ENCODE measurements around the gene UNKL.

UNKL gene

GRCh38 chr16:1408171-1408837, 6.2 kb downstream of the UNKL start:
- in situ Hi-C loops (cut with HindIII; ENCODE audit: low sequenced_read_pairs), result no loop called here

GRCh38 chr16:1407753-1408152, 6.8 kb downstream of the UNKL start:
- in situ Hi-C loops (cut with HindIII; ENCODE audit: low sequenced_read_pairs), result no loop called here

GRCh38 chr16:1403733-1404132, 10.8 kb downstream of the UNKL start:
- in situ Hi-C loops (cut with HindIII; ENCODE audit: low sequenced_read_pairs), result no loop called here

GRCh38 chr16:1403036-1403435, 11.5 kb downstream of the UNKL start:
- in situ Hi-C loops (cut with HindIII; ENCODE audit: low sequenced_read_pairs), result no loop called here

GRCh38 chr16:1401758-1402154, 12.7 kb downstream of the UNKL start:
- in situ Hi-C loops (cut with HindIII; ENCODE audit: low sequenced_read_pairs), result no loop called here

- in situ Hi-C loops (cut with HindIII; ENCODE audit: low sequenced_read_pairs), result no loop called here
These were observed 13.3 kb downstream of the UNKL start for GRCh38 chr16:1401061-1401757.

GRCh38 chr16:1398826-1399581, 15.5 kb downstream of the UNKL start:
- in situ Hi-C loops (cut with HindIII; ENCODE audit: low sequenced_read_pairs), result loop anchor here (25.0 kb wide), 3 partner anchors 112 to 262 kb away; no protein-coding TSS in a partner anchor

- in situ Hi-C loops (cut with HindIII; ENCODE audit: low sequenced_read_pairs), result loop anchor here (25.0 kb wide), 3 partner anchors 111 to 261 kb away; no protein-coding TSS in a partner anchor
These were observed 16.2 kb downstream of the UNKL start for GRCh38 chr16:1398351-1398750.

- in situ Hi-C loops (cut with HindIII; ENCODE audit: low sequenced_read_pairs), result loop anchor here (25.0 kb wide), 3 partner anchors 110 to 260 kb away; no protein-coding TSS in a partner anchor
These were observed 16.7 kb downstream of the UNKL start for GRCh38 chr16:1397779-1398178.

GRCh38 chr16:1395444-1396031, 19.0 kb downstream of the UNKL start:
- in situ Hi-C loops (cut with HindIII; ENCODE audit: low sequenced_read_pairs), result loop anchor here (25.0 kb wide), 3 partner anchors 108 to 258 kb away; no protein-coding TSS in a partner anchor

GRCh38 chr16:1394367-1394951, 20.0 kb downstream of the UNKL start:
- in situ Hi-C loops (cut with HindIII; ENCODE audit: low sequenced_read_pairs), result loop anchor here (25.0 kb wide), 3 partner anchors 107 to 257 kb away; no protein-coding TSS in a partner anchor

GRCh38 chr16:1393613-1394176, 20.8 kb downstream of the UNKL start:
- in situ Hi-C loops (cut with HindIII; ENCODE audit: low sequenced_read_pairs), result loop anchor here (25.0 kb wide), 3 partner anchors 106 to 256 kb away; no protein-coding TSS in a partner anchor

GRCh38 chr16:1392826-1393225, 21.7 kb downstream of the UNKL start:
- in situ Hi-C loops (cut with HindIII; ENCODE audit: low sequenced_read_pairs), result loop anchor here (25.0 kb wide), 3 partner anchors 106 to 256 kb away; no protein-coding TSS in a partner anchor

- in situ Hi-C loops (cut with HindIII; ENCODE audit: low sequenced_read_pairs), result loop anchor here (25.0 kb wide), 3 partner anchors 103 to 253 kb away; no protein-coding TSS in a partner anchor
These were observed 24.2 kb downstream of the UNKL start for GRCh38 chr16:1390239-1390779.

- in situ Hi-C loops (cut with HindIII; ENCODE audit: low sequenced_read_pairs), result loop anchor here (25.0 kb wide), 3 partner anchors 102 to 252 kb away; no protein-coding TSS in a partner anchor
These were observed 24.7 kb downstream of the UNKL start for GRCh38 chr16:1389762-1390161.

- in situ Hi-C loops (cut with HindIII; ENCODE audit: low sequenced_read_pairs), result loop anchor here (25.0 kb wide), 3 partner anchors 100 to 250 kb away; no protein-coding TSS in a partner anchor
These were observed 27.2 kb downstream of the UNKL start for GRCh38 chr16:1387331-1387730.

GRCh38 chr16:1385232-1385631, 29.3 kb downstream of the UNKL start:
- in situ Hi-C loops (cut with HindIII; ENCODE audit: low sequenced_read_pairs), result loop anchor here (25.0 kb wide), 3 partner anchors 98 to 248 kb away; no protein-coding TSS in a partner anchor

GRCh38 chr16:1383556-1383955, 30.9 kb downstream of the UNKL start:
- in situ Hi-C loops (cut with HindIII; ENCODE audit: low sequenced_read_pairs), result loop anchor here (25.0 kb wide), 3 partner anchors 96 to 246 kb away; no protein-coding TSS in a partner anchor

Data from endothelial cell of hepatic sinusoid (primary cell).